Activated CD8-positive, alpha-beta T cell treated with anti-CD3 and anti-CD28 coated beads for 36 hours (primary cell): ENCODE results near the gene TNFRSF6B. TPM values are rescaled to one million over a fixed set of nuclear protein-coding genes. Genes with fewer than 3 reads are reported as not detected.
A peak's percentile ranks its signal among the peaks of the same experiment; 100 is the strongest.

Experiments
- ATAC-seq: fragments of 200-7000 bp; cut with Tn5 transposase; one replicate; pipeline ENCODE4 v1.10.0; 2021; ENCODE audit warnings: mild to moderate bottlenecking, moderate library complexity
- CTCF ChIA-PET: fragments of 350-600 bp; sonication (Branson Sonifier 250); formaldehyde crosslinking; loops from one replicate; lab custom pipeline; 2021; ENCODE audit warnings: antibody characterized with exemption; lab: Charles Lee
- POLR2A ChIA-PET: fragments of 350-600 bp; sonication (Branson Sonifier 250); formaldehyde crosslinking; loops from one replicate; lab custom pipeline; 2021; ENCODE audit warnings: antibody characterized with exemption; lab: Charles Lee
- DNase-seq: peaks from one replicate; pipeline ENCODE4 v3.0.0-alpha.2; 2020
- H3K27ac Mint-ChIP-seq: one replicate; pipeline ENCODE4 v1.8.0; 2021; ENCODE audit warnings: mild to moderate bottlenecking, mixed read lengths
- H3K27me3 Mint-ChIP-seq: one replicate; pipeline ENCODE4 v1.8.0; 2021; ENCODE audit warnings: mixed read lengths
- H3K36me3 Mint-ChIP-seq: one replicate; pipeline ENCODE4 v1.8.0; 2021; ENCODE audit warnings: low read depth, mixed read lengths
- H3K4me1 Mint-ChIP-seq: one replicate; pipeline ENCODE4 v1.8.0; 2021; ENCODE audit warnings: low read depth, mixed read lengths
- H3K4me3 Mint-ChIP-seq: one replicate; pipeline ENCODE4 v1.8.0; 2021; ENCODE audit warnings: mild to moderate bottlenecking, moderate library complexity, mixed read lengths
- H3K9me3 Mint-ChIP-seq: one replicate; pipeline ENCODE4 v1.8.0; 2021; ENCODE audit warnings: mixed read lengths
- CTCF ChIP-seq: fragments of 200-600 bp; IDR thresholded peaks from one replicate; pipeline ENCODE4 v1.8.0; 2022; ENCODE audit warnings: antibody characterized with exemption, mild to moderate bottlenecking
- intact Hi-C: fragments of 100-400 bp; cut with micrococcal nuclease; formaldehyde crosslinking; loops from one replicate; pipeline ENCODE4 v1.10.0; 2022
- total RNA-seq, 2 experiments: library from RNA; stranded (reverse); gene quantifications; one replicate each; pipeline ENCODE4 v1.2.3, GENCODE V29; 2021

TNFRSF6B gene
- total RNA-seq, 2 experiments from 2014 or later, result not detected

- peaks cover 8% of the 10 kb centered on the region for H3K4me1 Mint-ChIP-seq
- no peaks in the 10 kb centered on the region for H3K9me3 Mint-ChIP-seq
- TF ChIP-seq CTCF, result no peak
- H3K4me3 Mint-ChIP-seq, result no peak overlapping the region
- DNase-seq, result no peak
- intact Hi-C loops, result no loop called here
- peaks cover 20% of the 10 kb centered on the region for H3K36me3 Mint-ChIP-seq
- ChIA-PET POLR2A (interaction anchor here (0.6 to 1.0 kb wide), 2 partner anchors 19 to 79 kb away, joined by 3 to 5 read pairs; no protein-coding TSS in a partner anchor), CTCF (no interaction called here)
- no peaks in the 10 kb centered on the region for H3K27me3 Mint-ChIP-seq
- no peak for ATAC-seq
- H3K27ac Mint-ChIP-seq, result no peak overlapping the region
Measured at GRCh38 chr20:63680427-63680826, 16.0 kb upstream of the TNFRSF6B start.

- Mint-ChIP-seq H3K4me3 (no peak overlapping the region), H3K27ac (no peak overlapping the region), H3K4me1 (peaks cover 8% of the 10 kb centered on the region), H3K27me3 (no peaks in the 10 kb centered on the region), H3K9me3 (no peaks in the 10 kb centered on the region), H3K36me3 (peaks cover 14% of the 10 kb centered on the region)
- intact Hi-C loops, result no loop called here
- no peak for DNase-seq
- no peak for ATAC-seq
- ChIA-PET CTCF (no interaction called here), POLR2A (interaction anchor here (0.6 to 2.4 kb wide), 3 partner anchors 15 to 80 kb away, joined by 3 to 5 read pairs (median 5); no protein-coding TSS in a partner anchor)
- no peak for TF ChIP-seq CTCF
Measured at GRCh38 chr20:63680857-63681608, 15.4 kb upstream of the TNFRSF6B start.

- H3K36me3 Mint-ChIP-seq, result peaks cover 11% of the 10 kb centered on the region
- ChIA-PET CTCF (no interaction called here), POLR2A (interaction anchor here (1.0 to 2.4 kb wide), 2 partner anchors 14 to 156 kb away, joined by 4 to 5 read pairs; no protein-coding TSS in a partner anchor)
- H3K9me3 Mint-ChIP-seq, result no peaks in the 10 kb centered on the region
- DNase-seq, result no peak
- H3K4me3 Mint-ChIP-seq, result no peak overlapping the region
- no peak overlapping the region for H3K27ac Mint-ChIP-seq
- intact Hi-C loops, result no loop called here
- TF ChIP-seq CTCF, result no peak
- no peak for ATAC-seq
- H3K4me1 Mint-ChIP-seq, result peaks cover 13% of the 10 kb centered on the region
- H3K27me3 Mint-ChIP-seq, result no peaks in the 10 kb centered on the region
Measured at GRCh38 chr20:63681609-63682142, 14.8 kb upstream of the TNFRSF6B start.

- Mint-ChIP-seq H3K36me3 (peaks cover 9% of the 10 kb centered on the region), H3K4me1 (peaks cover 16% of the 10 kb centered on the region), H3K4me3 (no peak overlapping the region), H3K27ac (no peak overlapping the region), H3K27me3 (no peaks in the 10 kb centered on the region), H3K9me3 (no peaks in the 10 kb centered on the region)
- peak; percentile 26 for DNase-seq
- intact Hi-C loops, result no loop called here
- peak; percentile 44 for ATAC-seq
- ChIA-PET CTCF (no interaction called here), POLR2A (interaction anchor here (1.0 to 2.4 kb wide), 3 partner anchors 13 to 157 kb away, joined by 3 to 5 read pairs (median 4); no protein-coding TSS in a partner anchor)
- TF ChIP-seq CTCF, result no peak
Measured at GRCh38 chr20:63682384-63683139, 13.9 kb upstream of the TNFRSF6B start.
